Smooth muscle cell (in vitro differentiated cells): Measurements from ENCODE around the gene PCDHB9. TPM values are rescaled to one million over a fixed set of nuclear protein-coding genes. Genes with fewer than 3 reads are reported as not detected.
A peak's percentile ranks its signal among the peaks of the same experiment; 100 is the strongest.
"Not testable (repeated sequence)": the region's sequence is repeated elsewhere in the genome, so short reads cannot be mapped to it uniquely, and the experiment has no call there.

ENCODE experiments used
- DNase-seq: peaks from one replicate; lab custom pipeline; 2025; ENCODE audit not compliant: unreplicated experiment; lab: John Stamatoyannopoulos, UW
- H2AFZ ChIP-seq: fragments of 200-600 bp; sonication (generic); 2 replicates; pipeline ENCODE4 v1.6.0; 2016; ENCODE audit warnings: antibody characterized with exemption, low read depth, mild to moderate bottlenecking
- H3F3A ChIP-seq: fragments of 200-600 bp; sonication (generic); 2 replicates; pipeline ENCODE4 v1.6.0; 2017; ENCODE audit warnings: antibody characterized with exemption, low read depth
- H3K27ac ChIP-seq: fragments of 200-600 bp; sonication (generic); 2 replicates; pipeline ENCODE4 v1.5.1; 2016; ENCODE audit warnings: low read depth, mild to moderate bottlenecking
- H3K27me3 ChIP-seq: fragments of 200-600 bp; sonication (generic); 2 replicates; pipeline ENCODE4 v1.6.1; 2016; ENCODE audit warnings: low read depth, mild to moderate bottlenecking
- H3K36me3 ChIP-seq: fragments of 200-600 bp; sonication (generic); 2 replicates; pipeline ENCODE4 v1.5.1; 2016; ENCODE audit warnings: low read depth
- H3K4me1 ChIP-seq: fragments of 200-600 bp; sonication (generic); 2 replicates; pipeline ENCODE4 v1.5.1; 2016; ENCODE audit warnings: low read depth
- H3K4me2 ChIP-seq: fragments of 200-600 bp; sonication (generic); 2 replicates; pipeline ENCODE4 v1.6.0; 2016; ENCODE audit warnings: mild to moderate bottlenecking
- H3K4me3 ChIP-seq: fragments of 200-600 bp; sonication (generic); 2 replicates; pipeline ENCODE4 v1.5.1; 2016; ENCODE audit warnings: mild to moderate bottlenecking
- H3K79me2 ChIP-seq: fragments of 200-600 bp; sonication (generic); 2 replicates; pipeline ENCODE4 v1.6.0; 2016; ENCODE audit warnings: low read depth, mild to moderate bottlenecking
- H3K9ac ChIP-seq: fragments of 200-600 bp; sonication (generic); 2 replicates; pipeline ENCODE4 v1.6.0; 2016; ENCODE audit warnings: low read depth
- H3K9me3 ChIP-seq: fragments of 200-600 bp; sonication (generic); replicated peaks from 2 replicates; pipeline ENCODE4 v1.5.1; 2016; ENCODE audit warnings: low read depth
- H4K20me1 ChIP-seq: fragments of 200-600 bp; sonication (generic); 2 replicates; pipeline ENCODE4 v1.6.0; 2016; ENCODE audit warnings: low read depth
- CTCF ChIP-seq: fragments of 200-600 bp; sonication (generic); IDR thresholded peaks from 2 replicates; pipeline ENCODE4 v1.5.1; 2017; ENCODE audit warnings: borderline replicate concordance, mild to moderate bottlenecking, antibody characterized with exemption; ENCODE audit not compliant: insufficient read depth, poor library complexity, severe bottlenecking
- WGBS: methylation state at CpG from one replicate; pipeline ENCODE4 v1.1.7; 2016; ENCODE audit warnings: low lambda C conversion rate; 5-methylcytosine and 5-hydroxymethylcytosine counted together
- polyA plus RNA-seq: library from polyadenylated mRNA; unstranded; fragments of >200 nt; fragmentation: Nextera tagmentation; extraction: Ambion mirVana; gene quantifications from 2 replicates; pipeline ENCODE4 v1.2.1, GENCODE V29; 2016
- total RNA-seq: library from RNA; depleted of rRNA; stranded (reverse); fragments of >200 nt; gene quantifications from 2 replicates; pipeline ENCODE4 v1.2.3, GENCODE V29; 2014

The PCDHB9 gene
- total and polyA plus RNA-seq, 2 experiments from 2014 or later = 2.2 to 4.1 TPM

- H3K27ac ChIP-seq = no peak within 1 kb of the TSS
- H2AFZ ChIP-seq = peak within 1 kb of the TSS; percentile 24
- TF ChIP-seq CTCF = peak; percentile 25
- H3K79me2 ChIP-seq = no peaks in the 10 kb centered on the region
- no peak for DNase-seq
- no peaks in the 10 kb centered on the region for H4K20me1 ChIP-seq
- no peaks in the 10 kb centered on the region for H3F3A ChIP-seq
- H3K36me3 ChIP-seq = no peaks in the 10 kb centered on the region
- H3K9me3 ChIP-seq = peaks cover 3% of the 10 kb centered on the region
- H3K27me3 ChIP-seq = no peaks in the 10 kb centered on the region
- H3K4me3 ChIP-seq = peak within 1 kb of the TSS; percentile 34
- H3K9ac ChIP-seq = no peak within 1 kb of the TSS
- WGBS = 47% methylated on average over 15 of the region's 15 CpGs
- H3K4me1 ChIP-seq = peaks cover 8% of the 10 kb centered on the region
- H3K4me2 ChIP-seq = peak within 1 kb of the TSS; percentile 74
Observed at GRCh38 chr5:141223112-141223783, 36.3 kb downstream of the PCDHB9 start, which contains the start of gene PCDHB14. Gene PCDHB14, plus strand, starts transcription at chr5:141223343. Its CDS starts 163 bp downstream, at chr5:141223506.

DNA sequence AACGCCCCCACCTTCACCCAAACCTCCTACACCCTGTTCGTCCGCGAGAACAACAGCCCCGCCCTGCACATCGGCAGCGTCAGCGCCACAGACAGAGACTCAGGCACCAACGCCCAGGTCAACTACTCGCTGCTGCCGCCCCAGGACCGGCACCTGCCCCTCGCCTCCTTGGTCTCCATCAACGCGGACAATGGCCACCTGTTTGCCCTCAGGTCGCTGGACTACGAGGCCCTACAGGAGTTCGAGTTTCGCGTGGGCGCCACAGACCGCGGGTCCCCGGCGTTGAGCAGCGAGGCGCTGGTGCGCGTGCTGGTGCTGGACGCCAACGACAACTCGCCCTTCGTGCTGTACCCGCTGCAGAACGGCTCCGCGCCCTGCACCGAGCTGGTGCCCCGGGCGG lies 37.9 kb downstream of the PCDHB9 start:
- H3K27me3 ChIP-seq, H3K4me1 ChIP-seq, DNase-seq, H3K79me2 ChIP-seq, H3K9me3 ChIP-seq, H3K4me2 ChIP-seq, H3F3A ChIP-seq, H4K20me1 ChIP-seq, H3K27ac ChIP-seq, H2AFZ ChIP-seq, H3K4me3 ChIP-seq, H3K9ac ChIP-seq, H3K36me3 ChIP-seq: not testable (repeated sequence)
- 95% methylated on average over 28 of the region's 40 CpGs for WGBS

DNA sequence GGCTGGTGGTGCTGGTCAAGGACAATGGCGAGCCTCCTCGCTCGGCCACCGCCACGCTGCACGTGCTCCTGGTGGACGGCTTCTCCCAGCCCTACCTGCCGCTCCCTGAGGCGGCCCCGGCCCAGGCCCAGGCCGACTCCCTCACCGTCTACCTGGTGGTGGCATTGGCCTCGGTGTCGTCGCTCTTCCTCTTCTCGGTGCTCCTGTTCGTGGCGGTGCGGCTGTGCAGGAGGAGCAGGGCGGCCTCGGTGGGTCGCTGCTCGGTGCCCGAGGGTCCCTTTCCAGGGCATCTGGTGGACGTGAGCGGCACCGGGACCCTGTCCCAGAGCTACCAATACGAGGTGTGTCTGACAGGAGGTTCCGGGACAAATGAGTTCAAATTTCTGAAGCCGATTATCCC lies 38.5 kb downstream of the PCDHB9 start:
- H4K20me1 ChIP-seq, H3K9ac ChIP-seq, H3K36me3 ChIP-seq, H3K27ac ChIP-seq, H3K4me2 ChIP-seq, H3K4me3 ChIP-seq, H2AFZ ChIP-seq, H3K4me1 ChIP-seq, H3F3A ChIP-seq, DNase-seq, H3K27me3 ChIP-seq, H3K79me2 ChIP-seq, H3K9me3 ChIP-seq: not testable (repeated sequence)
- 98% methylated on average over 21 of the region's 30 CpGs for WGBS

DNA sequence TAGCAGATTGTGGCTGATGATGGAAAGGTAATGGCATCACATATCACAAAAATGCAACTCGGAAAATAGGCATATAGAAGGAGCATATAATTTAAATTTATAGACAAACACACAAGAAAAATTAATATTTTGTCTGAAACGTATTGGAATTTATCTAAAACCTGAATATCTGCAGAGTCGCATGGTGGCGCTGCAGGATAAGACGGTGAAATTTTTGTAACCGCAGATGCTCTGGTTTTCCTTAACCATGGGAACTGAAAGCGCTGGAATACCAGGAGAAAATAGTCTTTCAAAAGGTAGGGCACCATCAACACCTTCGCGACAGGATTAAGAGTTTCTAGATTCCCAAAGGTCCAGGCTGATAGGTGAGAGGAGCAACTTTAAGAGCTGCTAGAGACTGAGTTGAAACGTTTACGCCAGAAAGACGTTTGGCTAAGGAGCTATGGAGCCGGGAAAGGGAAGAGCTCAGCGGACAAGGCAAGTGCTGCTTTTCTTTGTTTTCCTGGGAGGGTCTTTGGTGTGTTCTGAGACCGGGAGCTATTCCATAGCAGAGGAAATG lies 47.2 kb downstream of the PCDHB9 start:
- H3K36me3 ChIP-seq = no peaks in the 10 kb centered on the region
- no peak overlapping the region for H3K27ac ChIP-seq
- H3F3A ChIP-seq = no peaks in the 10 kb centered on the region
- no peaks in the 10 kb centered on the region for H3K4me1 ChIP-seq
- no peak overlapping the region for H3K4me2 ChIP-seq
- H3K79me2 ChIP-seq = no peaks in the 10 kb centered on the region
- H2AFZ ChIP-seq = no peak overlapping the region
- H4K20me1 ChIP-seq = no peaks in the 10 kb centered on the region
- TF ChIP-seq CTCF = no peak
- no peak for DNase-seq
- H3K9ac ChIP-seq = no peak overlapping the region
- WGBS = 79% methylated on average over 15 of the region's 15 CpGs
- no peak overlapping the region for H3K4me3 ChIP-seq
- peaks cover 41% of the 10 kb centered on the region for H3K9me3 ChIP-seq
- H3K27me3 ChIP-seq = no peaks in the 10 kb centered on the region

DNA sequence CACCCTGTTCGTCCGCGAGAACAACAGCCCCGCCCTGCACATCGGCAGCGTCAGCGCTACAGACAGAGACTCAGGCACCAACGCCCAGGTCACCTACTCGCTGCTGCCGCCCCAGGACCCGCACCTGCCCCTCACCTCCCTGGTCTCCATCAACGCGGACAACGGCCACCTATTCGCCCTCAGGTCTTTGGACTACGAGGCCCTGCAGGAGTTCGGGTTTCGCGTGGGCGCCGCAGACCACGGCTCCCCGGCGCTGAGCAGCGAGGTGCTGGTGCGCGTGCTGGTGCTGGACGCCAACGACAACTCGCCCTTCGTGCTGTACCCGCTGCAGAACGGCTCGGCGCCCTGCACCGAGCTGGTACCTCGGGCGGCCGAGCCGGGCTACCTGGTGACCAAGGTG lies 49.0 kb downstream of the PCDHB9 start:
- whole genome bisulfite sequencing = 98% methylated on average over 30 of the region's 40 CpGs

More for the DNA sequence above, 49.0 kb downstream of the PCDHB9 start:
- not testable (repeated sequence) for H3K27ac ChIP-seq, H3K9ac ChIP-seq, H3K4me2 ChIP-seq, H3K27me3 ChIP-seq, H4K20me1 ChIP-seq, H3K4me1 ChIP-seq, DNase-seq, H2AFZ ChIP-seq, H3K36me3 ChIP-seq, H3K4me3 ChIP-seq, H3F3A ChIP-seq, H3K79me2 ChIP-seq
- peaks cover 42% of the 10 kb centered on the region for H3K9me3 ChIP-seq
